ENCODE data around the gene PERCC1.

The PERCC1 gene

GRCh38 chr16:1430759-1431496, at the start of gene PERCC1:
PERCC1 (plus strand) TSS chr16:1431078; CDS start chr16:1432594, 1,516 bp downstream.
- DNase-seq: peak; percentile 69

DNA sequence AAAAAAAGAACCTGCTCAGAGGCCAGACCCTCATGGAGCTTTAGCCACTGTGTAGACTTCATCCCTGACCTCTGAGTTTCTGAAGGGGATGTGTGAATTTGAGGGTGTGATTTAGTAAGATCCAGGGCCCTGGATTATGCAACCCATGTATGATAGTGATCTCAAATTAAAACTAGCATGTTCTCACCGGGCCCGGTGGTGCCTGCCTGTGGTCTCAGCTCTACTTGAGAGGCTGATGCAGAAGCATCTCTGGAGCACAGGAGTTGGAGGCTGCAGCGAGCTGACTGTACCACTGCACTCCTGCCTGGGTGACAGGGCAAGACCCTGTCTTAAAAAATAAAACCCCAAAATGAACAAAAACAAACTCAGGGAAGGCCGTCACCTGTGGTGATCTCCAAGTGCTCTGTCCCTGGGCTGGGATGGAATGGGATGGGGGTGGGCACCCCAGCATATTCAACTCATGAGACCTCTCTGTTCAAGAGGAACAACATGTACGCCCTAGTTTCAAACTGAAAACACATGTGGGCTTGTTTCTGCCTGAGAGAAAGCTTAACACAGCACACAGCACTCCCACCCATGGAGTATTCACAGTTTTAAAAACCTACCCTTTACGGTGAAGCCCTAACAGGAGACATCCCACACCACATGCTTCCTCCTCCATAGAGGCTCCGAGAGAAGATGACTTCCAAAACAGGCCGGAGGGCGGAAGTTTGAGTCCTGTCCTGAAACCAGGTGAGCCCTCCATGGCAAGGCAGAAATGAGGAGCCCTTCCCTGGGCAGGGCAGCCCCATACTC, 49.1 kb upstream of the PERCC1 start:
- DNase-seq: no peak

DNA sequence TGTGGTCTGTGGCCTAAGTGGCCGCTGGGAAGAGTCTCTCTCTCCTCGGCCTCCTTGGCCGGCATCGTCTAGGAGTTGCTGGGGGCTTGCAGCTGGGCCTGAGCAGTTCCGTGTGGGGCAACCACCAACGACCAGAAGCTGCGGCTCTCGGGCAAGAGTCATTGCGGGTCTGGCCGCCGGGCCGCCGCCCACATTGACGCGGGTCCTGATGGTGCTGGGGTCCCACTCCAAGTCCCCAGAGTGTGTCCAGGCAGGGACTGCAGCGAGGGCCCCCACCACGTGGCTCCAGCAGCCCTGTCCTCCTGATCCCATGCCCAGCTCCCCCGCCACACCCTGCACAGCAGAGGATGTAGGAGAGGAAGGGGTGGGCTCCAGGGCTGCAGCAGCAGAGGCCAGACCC, 47.3 kb upstream of the PERCC1 start:
- DNase-seq: no peak

DNA sequence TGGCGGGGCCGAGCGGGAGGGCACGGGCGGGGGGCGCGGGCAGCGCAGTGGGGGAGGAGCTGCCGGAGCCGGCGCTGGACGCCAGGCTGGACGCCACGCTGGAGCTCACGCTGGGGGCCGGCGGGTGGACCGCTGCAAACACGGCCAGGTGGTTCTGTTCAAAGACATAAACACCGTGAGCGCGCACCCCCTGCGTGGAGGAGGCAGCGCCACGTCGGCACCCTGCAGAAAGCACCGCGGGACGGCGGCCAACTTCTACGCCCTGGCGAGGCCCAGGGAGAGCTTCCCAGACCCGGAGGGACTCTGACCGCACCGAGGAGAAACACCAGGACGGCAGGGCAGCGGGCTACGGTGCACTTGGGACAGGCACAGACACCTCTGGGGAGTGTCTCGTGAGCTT, 45.6 kb upstream of the PERCC1 start:
- no peak for DNase-seq

GRCh38 chr16:1387331-1387730, 43.5 kb upstream of the PERCC1 start:
- DNase-seq: no peak

DNA sequence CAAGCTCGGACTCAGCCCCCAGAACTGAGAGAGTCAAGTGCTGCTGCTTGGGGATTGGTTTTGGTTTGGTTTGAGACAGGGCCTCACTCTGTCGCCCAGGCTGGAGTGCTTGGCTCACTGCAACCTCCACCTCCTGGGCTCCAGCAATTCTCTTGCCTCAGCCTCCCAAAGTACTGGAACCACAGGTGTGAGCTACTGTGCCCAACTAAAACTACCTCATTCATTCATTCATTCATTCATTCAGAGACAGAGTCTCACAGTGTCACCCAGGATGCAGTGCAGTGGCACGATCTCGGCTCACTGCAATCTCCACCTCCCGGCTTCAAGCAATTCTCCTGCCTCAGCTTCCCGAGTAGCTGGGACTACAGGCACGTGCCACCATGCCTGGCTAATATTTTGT, 41.1 kb upstream of the PERCC1 start:
- DNase-seq: no peak

DNA sequence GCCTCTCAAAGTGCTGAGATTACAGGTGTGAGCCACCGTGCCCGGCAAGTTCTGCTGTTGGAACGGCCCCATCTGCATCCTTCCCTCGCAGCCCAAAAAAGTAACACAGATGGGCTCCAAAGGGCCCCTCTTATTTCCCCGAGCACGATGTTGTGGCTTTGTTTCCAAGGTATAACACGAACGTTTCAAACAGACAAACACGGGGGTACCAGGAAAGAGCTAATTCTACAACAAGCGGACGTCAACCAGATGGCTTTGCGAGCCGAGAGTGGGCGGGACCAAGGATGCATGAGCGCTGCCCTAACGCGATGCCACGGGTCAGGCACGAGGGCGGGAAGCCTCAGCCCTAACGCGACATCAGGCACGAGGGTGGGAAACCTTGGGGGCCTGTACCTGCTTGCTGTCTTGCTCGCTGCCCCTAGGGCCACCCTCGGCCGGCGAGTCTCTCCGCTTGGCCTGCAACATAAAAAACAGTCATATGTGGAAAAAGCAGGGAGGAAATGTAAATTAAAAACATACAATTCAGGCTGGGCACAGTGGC, 40.6 kb upstream of the PERCC1 start:
- DNase-seq: no peak

DNA sequence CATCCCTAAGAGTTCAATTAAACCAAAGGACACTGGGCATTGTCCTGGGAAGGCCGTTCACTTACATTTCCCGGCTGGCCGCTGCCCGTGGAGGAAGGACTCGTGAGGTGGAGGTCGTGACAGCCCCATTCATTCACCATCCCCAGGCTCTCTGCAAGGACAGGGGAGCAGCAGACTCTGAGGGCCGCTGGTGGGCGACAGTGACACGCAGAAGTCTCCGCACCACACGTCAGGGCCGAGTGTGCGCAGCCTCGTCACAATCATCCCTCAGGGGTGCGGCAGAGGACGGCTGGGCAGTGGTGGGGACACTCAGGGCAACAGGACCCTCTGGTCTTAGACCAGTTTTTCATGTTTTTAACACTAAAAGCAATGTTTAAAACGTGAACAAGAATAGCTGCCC, 38.1 kb upstream of the PERCC1 start:
- no peak for DNase-seq

- no peak for DNase-seq
Measured at GRCh38 chr16:1393613-1394176, 37.2 kb upstream of the PERCC1 start.

DNA sequence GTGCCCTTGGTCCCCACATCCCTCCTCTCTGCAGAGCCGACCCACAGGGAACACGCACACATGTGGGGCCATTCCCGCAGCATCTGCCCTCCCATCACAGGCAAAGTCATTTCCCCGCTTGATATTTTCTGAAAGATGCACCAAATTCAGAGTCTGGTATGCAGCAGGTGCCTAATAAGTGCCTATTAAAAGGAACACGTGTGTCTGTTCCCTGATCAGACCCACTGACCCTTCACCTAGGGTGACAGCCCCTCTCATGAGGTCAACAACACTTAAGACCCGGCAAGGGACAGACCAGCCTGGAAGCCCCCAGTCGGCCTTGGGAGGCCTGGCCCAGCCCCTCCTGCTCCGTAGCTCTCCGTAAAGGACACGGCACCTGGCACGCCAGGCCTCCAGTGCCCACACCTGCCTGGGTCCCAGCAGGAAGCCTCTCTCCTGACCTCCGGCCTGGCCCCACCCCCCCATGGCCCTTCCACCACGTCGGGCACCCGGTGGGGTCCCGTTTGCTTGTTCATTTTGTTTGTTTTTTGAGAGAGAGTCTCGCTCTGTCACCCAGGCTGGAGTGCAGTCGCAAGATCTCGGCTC, 36.4 kb upstream of the PERCC1 start:
- DNase-seq: no peak

DNA sequence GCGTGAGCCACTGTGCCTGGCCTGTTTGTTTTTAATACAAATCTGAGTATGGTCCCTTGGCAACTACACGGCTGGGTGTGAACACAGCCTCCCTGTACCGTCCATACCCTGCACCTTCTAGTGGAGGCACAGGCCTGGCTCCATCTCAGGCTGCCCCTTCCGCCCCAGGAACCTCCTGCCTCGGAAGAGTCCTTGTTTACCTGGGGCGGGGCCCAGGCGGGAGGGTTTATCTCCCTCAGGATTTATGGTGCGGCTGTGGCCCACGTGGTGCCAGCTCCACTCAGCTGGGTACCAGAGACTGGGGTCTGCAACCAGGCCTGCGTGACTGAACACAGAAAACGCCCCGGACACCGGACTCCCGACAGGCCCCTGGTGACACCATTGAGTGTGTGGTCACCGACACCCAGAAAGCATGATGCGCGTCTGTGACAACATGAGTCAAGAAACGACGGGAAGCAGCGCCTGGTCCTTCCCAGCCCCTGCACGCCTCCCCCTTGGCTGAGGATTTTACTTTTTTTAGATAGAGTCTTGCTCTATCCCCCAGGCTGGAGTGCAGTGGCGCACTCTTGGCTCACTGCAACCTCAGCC, 35.3 kb upstream of the PERCC1 start:
- DNase-seq: no peak

GRCh38 chr16:1397779-1398178, 33.1 kb upstream of the PERCC1 start:
- DNase-seq: no peak

DNA sequence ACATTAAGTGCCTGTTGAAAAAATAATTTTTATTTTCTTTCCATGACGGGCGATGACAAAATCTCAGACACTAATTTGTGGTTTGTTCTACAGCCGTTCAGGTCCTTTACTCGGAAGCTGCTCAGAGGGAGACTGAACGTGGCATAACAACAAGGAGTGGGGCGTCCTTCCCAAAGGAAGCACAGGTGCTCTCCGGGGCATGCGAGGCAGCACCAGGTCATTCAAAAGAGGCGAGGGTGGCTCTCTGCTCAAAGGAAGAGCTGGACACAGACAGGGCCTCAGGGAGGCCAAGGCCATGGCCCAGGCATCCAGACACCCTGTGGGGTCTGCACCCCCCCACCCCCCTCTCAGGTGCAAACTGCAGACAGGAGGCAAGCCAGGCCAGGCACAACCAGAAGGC, 32.5 kb upstream of the PERCC1 start:
- no peak for DNase-seq

GRCh38 chr16:1398826-1399581, 31.9 kb upstream of the PERCC1 start:
- no peak for DNase-seq

DNA sequence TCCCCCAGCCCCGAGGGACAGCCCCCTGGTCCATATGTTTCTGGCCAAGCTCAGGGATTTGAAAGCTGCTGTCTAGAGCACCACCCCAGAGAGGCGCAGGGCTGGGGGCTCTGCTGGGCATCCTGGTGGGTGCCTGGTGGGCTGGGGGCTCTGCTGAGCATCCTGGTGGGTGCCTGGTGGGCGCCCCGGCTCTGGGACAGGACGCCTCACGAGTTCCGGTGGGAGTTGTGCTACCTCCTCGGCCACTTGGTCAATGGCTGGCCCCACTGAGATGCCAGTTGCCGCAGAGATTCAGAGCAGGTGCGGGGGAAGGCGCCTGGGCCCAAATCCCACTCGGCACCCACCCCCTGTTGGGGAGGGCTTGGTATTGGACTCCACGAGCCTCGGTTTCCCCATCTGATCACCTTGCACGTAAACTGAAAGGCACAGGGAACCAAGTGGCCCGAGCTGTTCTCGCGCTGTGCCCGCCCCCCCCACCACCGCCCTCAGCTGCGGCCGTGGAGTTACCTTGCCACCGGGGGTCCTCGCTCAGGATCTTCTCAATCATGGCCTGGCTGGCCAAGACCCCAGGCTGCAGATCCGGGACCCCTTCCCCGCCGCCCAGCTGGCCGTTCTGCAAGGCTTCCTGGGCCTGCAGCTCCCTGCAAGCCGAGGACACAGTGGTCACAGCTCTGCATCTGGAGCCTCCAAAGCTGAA, 29.7 kb upstream of the PERCC1 start:
- DNase-seq: no peak

GRCh38 chr16:1401758-1402154, 29.1 kb upstream of the PERCC1 start:
- no peak for DNase-seq

DNA sequence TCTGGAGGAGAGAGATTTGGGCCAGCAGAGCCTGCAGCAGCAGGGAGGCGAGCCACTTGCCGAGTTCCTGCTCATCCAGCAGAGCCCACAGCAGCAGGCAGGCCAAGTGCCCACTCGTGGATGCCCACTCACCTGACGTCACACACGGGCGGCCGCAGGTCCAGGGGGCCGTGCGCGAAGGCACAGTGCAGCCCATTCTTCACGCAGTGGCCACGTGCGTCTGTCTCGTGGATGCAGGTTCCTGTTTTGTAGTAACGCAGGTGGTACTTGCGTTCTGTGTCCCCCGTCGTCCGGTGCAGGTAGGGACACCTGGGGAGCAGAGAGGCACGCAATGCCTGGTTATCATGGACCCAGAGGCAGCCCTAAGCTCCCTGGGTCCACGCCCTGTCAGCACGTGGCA, 27.8 kb upstream of the PERCC1 start:
- DNase-seq: no peak

DNA sequence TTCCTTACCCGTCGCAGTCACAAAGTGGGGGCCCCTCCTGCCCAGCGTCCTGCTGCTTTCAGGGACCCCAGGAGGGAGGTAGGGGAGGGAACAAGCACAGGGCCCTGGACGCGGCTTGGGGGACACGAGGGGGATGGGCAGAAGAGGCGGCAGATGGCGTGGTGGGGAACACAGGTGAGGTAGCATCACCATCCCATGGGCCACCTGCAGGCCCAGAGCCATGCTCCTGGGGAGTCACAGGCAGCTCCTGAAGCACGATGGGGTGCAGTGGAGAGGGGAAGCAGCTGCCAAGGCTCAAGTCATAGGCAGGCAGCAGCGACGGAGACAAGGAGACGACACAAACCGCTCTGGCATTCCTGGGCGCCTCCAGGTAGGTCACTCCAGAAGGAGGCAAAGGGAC, 27.1 kb upstream of the PERCC1 start:
- no peak for DNase-seq

GRCh38 chr16:1407753-1408152, 23.1 kb upstream of the PERCC1 start:
- no peak for DNase-seq

- DNase-seq: no peak
Measured at GRCh38 chr16:1408171-1408837, 22.6 kb upstream of the PERCC1 start.

- DNase-seq: no peak
Measured at GRCh38 chr16:1412847-1413246, 18.0 kb upstream of the PERCC1 start.

All from NCI-H2081 treated with DMSO at 0.1 percent for 48 hours (cell line).